Prostate gland (tissue), 2 donors: Measurements from ENCODE around the gene DISP2.

Experiments used
- CTCF ChIP-seq, 4 experiments: fragments of 200-600 bp in 2 of 4; fragments of 450-650 bp in 2 of 4; sonication (generic) in 2 of 4; IDR thresholded peaks; 1 replicate in 3 of 4; 2 replicates in 1 of 4; pipeline ENCODE4 v1.5.1; 2016 to 2019; ENCODE audit warnings: antibody characterized with exemption in 4 of 4, mild to moderate bottlenecking in 2 of 4, moderate library complexity in 2 of 4
- POLR2A ChIP-seq: fragments of 450-650 bp; IDR thresholded peaks from one replicate; pipeline ENCODE4 v1.6.1; 2016; ENCODE audit warnings: antibody characterized with exemption, mild to moderate bottlenecking

GRCh38 chr15:40352281-40352901, 5.6 kb upstream of the DISP2 start:
- TF ChIP-seq POLR2A (no peak), CTCF (IDR thresholded peaks at IDR 0.05) (no peak)
